GM21576 (cell line): Measurements from ENCODE around the gene TDP1.
"Not testable (repeated sequence)": the region's sequence is repeated elsewhere in the genome, so short reads cannot be mapped to it uniquely, and the experiment has no call there.

Experiments used
- ATAC-seq: cut with Tn5 transposase; IDR thresholded peaks from one replicate; pipeline ENCODE4 v1.9.1; 2021; ENCODE audit warnings: mild to moderate bottlenecking, moderate library complexity; ENCODE audit not compliant: unreplicated experiment

The TDP1 gene

GRCh38 chr14:89987161-89987475, 31.4 kb downstream of the TDP1 start:
- no peak for ATAC-seq

GRCh38 chr14:89988787-89989186, 33.1 kb downstream of the TDP1 start:
- ATAC-seq, result no peak

- ATAC-seq, result no peak
Observed at GRCh38 chr14:89990218-89990617, 34.5 kb downstream of the TDP1 start.

GRCh38 chr14:89990623-89991275, 35.0 kb downstream of the TDP1 start:
- no peak for ATAC-seq

GRCh38 chr14:89992273-89992672, 36.5 kb downstream of the TDP1 start:
- no peak for ATAC-seq

- no peak for ATAC-seq
Observed at GRCh38 chr14:89996963-89997362, 41.2 kb downstream of the TDP1 start.

- ATAC-seq, result no peak
Observed at GRCh38 chr14:90000935-90001334, 45.2 kb downstream of the TDP1 start.

- ATAC-seq, result no peak
Observed at GRCh38 chr14:90003526-90004307, 48.0 kb downstream of the TDP1 start.

GRCh38 chr14:90005441-90005840, 49.7 kb downstream of the TDP1 start:
- ATAC-seq, result no peak

- ATAC-seq, result no peak
Observed at GRCh38 chr14:90005939-90006530, 50.3 kb downstream of the TDP1 start.

- no peak for ATAC-seq
Observed at GRCh38 chr14:90017371-90017770, 61.6 kb downstream of the TDP1 start.

GRCh38 chr14:90019824-90020523, 64.2 kb downstream of the TDP1 start:
- ATAC-seq, result no peak

GRCh38 chr14:90023176-90023896, 67.6 kb downstream of the TDP1 start:
- ATAC-seq, result no peak

GRCh38 chr14:90024910-90025309, 69.2 kb downstream of the TDP1 start:
- no peak for ATAC-seq

- ATAC-seq, result not testable (repeated sequence)
Observed at GRCh38 chr14:90026608-90027007, 70.9 kb downstream of the TDP1 start.

- no peak for ATAC-seq
Observed at GRCh38 chr14:90027842-90028241, 72.1 kb downstream of the TDP1 start.

GRCh38 chr14:90034156-90034555, 78.4 kb downstream of the TDP1 start:
- no peak for ATAC-seq

GRCh38 chr14:90034835-90035525, 79.3 kb downstream of the TDP1 start:
- no peak for ATAC-seq

GRCh38 chr14:90039253-90040010, 83.7 kb downstream of the TDP1 start:
- ATAC-seq, result no peak

- ATAC-seq, result no peak
Observed at GRCh38 chr14:90040411-90040810, 84.7 kb downstream of the TDP1 start.
